GM21528 (cell line): Measurements from ENCODE around the gene SLC25A24.
"Not testable (repeated sequence)": the region's sequence is repeated elsewhere in the genome, so short reads cannot be mapped to it uniquely, and the experiment has no call there.

Experiments
- ATAC-seq: cut with Tn5 transposase; IDR thresholded peaks from one replicate; pipeline ENCODE4 v1.9.1; 2021; ENCODE audit warnings: mild to moderate bottlenecking, moderate library complexity; ENCODE audit not compliant: unreplicated experiment, low FRiP score

SLC25A24 gene

GRCh38 chr1:108140936-108141335, 59.2 kb downstream of the SLC25A24 start:
- no peak for ATAC-seq

GRCh38 chr1:108140177-108140576, 60.0 kb downstream of the SLC25A24 start:
- ATAC-seq: no peak

- ATAC-seq: not testable (repeated sequence)
Observed at GRCh38 chr1:108139555-108139954, 60.6 kb downstream of the SLC25A24 start.

GRCh38 chr1:108133148-108133547, 67.0 kb downstream of the SLC25A24 start:
- not testable (repeated sequence) for ATAC-seq

- not testable (repeated sequence) for ATAC-seq
Observed at GRCh38 chr1:108132367-108132766, 67.8 kb downstream of the SLC25A24 start.

GRCh38 chr1:108131281-108131680, 68.9 kb downstream of the SLC25A24 start:
- not testable (repeated sequence) for ATAC-seq

GRCh38 chr1:108130794-108131193, 69.3 kb downstream of the SLC25A24 start:
- ATAC-seq: no peak

- no peak for ATAC-seq
Observed at GRCh38 chr1:108129999-108130398, 70.1 kb downstream of the SLC25A24 start.

GRCh38 chr1:108125312-108126138, 74.6 kb downstream of the SLC25A24 start:
- ATAC-seq: peak; percentile 86

- no peak for ATAC-seq
Observed at GRCh38 chr1:108124622-108125311, 75.4 kb downstream of the SLC25A24 start.

GRCh38 chr1:108124023-108124422, 76.1 kb downstream of the SLC25A24 start:
- ATAC-seq: no peak

- ATAC-seq: no peak
Observed at GRCh38 chr1:108121358-108122143, 78.6 kb downstream of the SLC25A24 start.

GRCh38 chr1:108120163-108120562, 80.0 kb downstream of the SLC25A24 start:
- ATAC-seq: no peak

- no peak for ATAC-seq
Observed at GRCh38 chr1:108119500-108119899, 80.6 kb downstream of the SLC25A24 start.

- ATAC-seq: no peak
Observed at GRCh38 chr1:108117945-108118902, 81.9 kb downstream of the SLC25A24 start.

- no peak for ATAC-seq
Observed at GRCh38 chr1:108117237-108117636, 82.9 kb downstream of the SLC25A24 start.

GRCh38 chr1:108114033-108114599, 86.0 kb downstream of the SLC25A24 start:
- ATAC-seq: no peak

GRCh38 chr1:108113496-108113895, 86.6 kb downstream of the SLC25A24 start:
- no peak for ATAC-seq

GRCh38 chr1:108109295-108109973, 90.7 kb downstream of the SLC25A24 start:
- ATAC-seq: no peak
